NCI-H2227 (cell line): ENCODE results near the gene C6orf120.

Source experiments
- DNase-seq: peaks from one replicate; lab custom pipeline; 2025; ENCODE audit not compliant: unreplicated experiment; lab: John Stamatoyannopoulos, UW

The C6orf120 gene

GRCh38 chr6:169701954-169702839, at the start of gene C6orf120, which contains the start of gene WDR27:
Gene C6orf120 (plus strand): TSS chr6:169702126. CDS start chr6:169702460, 334 bp downstream.
Gene WDR27 (minus strand): TSS chr6:169702029. CDS start chr6:169689005, 13,024 bp downstream.
- DNase-seq = peak; percentile 95

GRCh38 chr6:169652896-169653295, 49.0 kb upstream of the C6orf120 start:
- no peak for DNase-seq

GRCh38 chr6:169653691-169654090, 48.2 kb upstream of the C6orf120 start:
- DNase-seq = no peak

- DNase-seq = peak; percentile 89
These were observed 47.1 kb upstream of the C6orf120 start for GRCh38 chr6:169654598-169655391.

- DNase-seq = no peak
These were observed 45.2 kb upstream of the C6orf120 start for GRCh38 chr6:169656546-169657283.

- DNase-seq = no peak
These were observed 44.7 kb upstream of the C6orf120 start for GRCh38 chr6:169657284-169657610.

- DNase-seq = no peak
These were observed 41.9 kb upstream of the C6orf120 start for GRCh38 chr6:169659820-169660610.

- DNase-seq = no peak
These were observed 41.1 kb upstream of the C6orf120 start for GRCh38 chr6:169660751-169661390.

GRCh38 chr6:169661391-169661756, 40.6 kb upstream of the C6orf120 start:
- no peak for DNase-seq

GRCh38 chr6:169663468-169663867, 38.5 kb upstream of the C6orf120 start:
- no peak for DNase-seq

- no peak for DNase-seq
These were observed 37.7 kb upstream of the C6orf120 start for GRCh38 chr6:169664227-169664626.

- no peak for DNase-seq
These were observed 36.6 kb upstream of the C6orf120 start for GRCh38 chr6:169665289-169665688.

- DNase-seq = no peak
These were observed 35.5 kb upstream of the C6orf120 start for GRCh38 chr6:169666441-169666840.

GRCh38 chr6:169667716-169668115, 34.2 kb upstream of the C6orf120 start:
- no peak for DNase-seq

- no peak for DNase-seq
These were observed 33.6 kb upstream of the C6orf120 start for GRCh38 chr6:169668203-169668847.

GRCh38 chr6:169669147-169669546, 32.8 kb upstream of the C6orf120 start:
- DNase-seq = no peak

- DNase-seq = no peak
These were observed 32.0 kb upstream of the C6orf120 start for GRCh38 chr6:169669889-169670288.

- DNase-seq = no peak
These were observed 30.4 kb upstream of the C6orf120 start for GRCh38 chr6:169671563-169671962.

GRCh38 chr6:169675011-169675410, 26.9 kb upstream of the C6orf120 start:
- DNase-seq = no peak

GRCh38 chr6:169677096-169677495, 24.8 kb upstream of the C6orf120 start:
- DNase-seq = no peak
